ENCODE measurements around the gene MCC. TPM values are rescaled to one million over a fixed set of nuclear protein-coding genes. Genes with fewer than 3 reads are reported as not detected.

The MCC gene
- total and polyA plus RNA-seq, 4 donors = 1.6 to 38.6 (median 11.2) TPM

- Histone ChIP-seq H3K27ac (ENCODE audit: low read depth in 1 of 2, low read length in 1 of 2) (no peak overlapping the region), H3K9ac (ENCODE audit: insufficient read depth in 1 of 2, low read length in 2 of 2) (no peak overlapping the region), H3K36me3 (ENCODE audit: control insufficient read depth in 4 of 4, insufficient read depth in 4 of 4, low read length in 4 of 4) (no peaks in the 10 kb centered on the region), H3K4me1 (ENCODE audit: control insufficient read depth in 5 of 5, insufficient read depth in 5 of 5, low read length in 5 of 5) (peaks cover 0 to 27% (median 4%) of the 10 kb centered on the region in 5 donors), H3K4me3 (no peak overlapping the region), H3K27me3 (ENCODE audit: control insufficient read depth in 3 of 3, insufficient read depth in 3 of 3, low read length in 2 of 3) (no peaks in the 10 kb centered on the region), H3K9me3 (ENCODE audit: control insufficient read depth in 4 of 4, insufficient read depth in 3 of 4, low read length in 3 of 4) (peaks cover 0 to 3% (median 0%) of the 10 kb centered on the region in 4 donors)
- no peak for TF ChIP-seq CTCF (IDR thresholded peaks at IDR 0.05; ENCODE audit: control extremely low read depth, extremely low read depth)
- ATAC-seq (ENCODE audit: insufficient read depth, low FRiP score) (no peak), DNase-seq (no peak)
- WGBS, 2 donors = 91 to 97% methylated on average over 4 of the region's 4 CpGs
Measured at GRCh38 chr5:113240032-113240431, 248.2 kb downstream of the MCC start.

GRCh38 chr5:113237893-113238292 is 250.4 kb downstream of the MCC start:
- Histone ChIP-seq H3K9me3 (ENCODE audit: control insufficient read depth in 4 of 4, insufficient read depth in 3 of 4, low read length in 3 of 4) (peaks cover 0 to 1% (median 0%) of the 10 kb centered on the region in 4 donors), H3K4me3 (no peak overlapping the region), H3K36me3 (ENCODE audit: control insufficient read depth in 4 of 4, insufficient read depth in 4 of 4, low read length in 4 of 4) (no peaks in the 10 kb centered on the region), H3K27me3 (ENCODE audit: control insufficient read depth in 3 of 3, insufficient read depth in 3 of 3, low read length in 2 of 3) (no peaks in the 10 kb centered on the region), H3K9ac (ENCODE audit: insufficient read depth in 1 of 2, low read length in 2 of 2) (no peak overlapping the region), H3K27ac (ENCODE audit: low read depth in 1 of 2, low read length in 1 of 2) (no peak overlapping the region), H3K4me1 (ENCODE audit: control insufficient read depth in 5 of 5, insufficient read depth in 5 of 5, low read length in 5 of 5) (peaks cover 0 to 39% (median 4%) of the 10 kb centered on the region in 5 donors)
- ATAC-seq (ENCODE audit: insufficient read depth, low FRiP score) (no peak), DNase-seq (no peak)
- TF ChIP-seq CTCF (IDR thresholded peaks at IDR 0.05; ENCODE audit: control extremely low read depth, extremely low read depth) = no peak

GRCh38 chr5:113236536-113237288 is 251.5 kb downstream of the MCC start:
- 79 to 88% methylated on average over 10 of the region's 10 CpGs for WGBS, 2 donors

More at GRCh38 chr5:113236536-113237288, 251.5 kb downstream of the MCC start:
- ATAC-seq (ENCODE audit: insufficient read depth, low FRiP score) (no peak), DNase-seq (no peak)
- Histone ChIP-seq H3K36me3 (ENCODE audit: control insufficient read depth in 4 of 4, insufficient read depth in 4 of 4, low read length in 4 of 4) (no peaks in the 10 kb centered on the region), H3K27me3 (ENCODE audit: control insufficient read depth in 3 of 3, insufficient read depth in 3 of 3, low read length in 2 of 3) (no peaks in the 10 kb centered on the region), H3K4me3 (no peak overlapping the region), H3K9ac (ENCODE audit: insufficient read depth in 1 of 2, low read length in 2 of 2) (no peak overlapping the region), H3K4me1 (ENCODE audit: control insufficient read depth in 5 of 5, insufficient read depth in 5 of 5, low read length in 5 of 5) (peaks cover 2 to 47% (median 4%) of the 10 kb centered on the region in 5 donors), H3K27ac (ENCODE audit: low read depth in 1 of 2, low read length in 1 of 2) (no peak overlapping the region), H3K9me3 (ENCODE audit: control insufficient read depth in 4 of 4, insufficient read depth in 3 of 4, low read length in 3 of 4) (peaks cover 0 to 1% (median 0%) of the 10 kb centered on the region in 4 donors)
- TF ChIP-seq CTCF (IDR thresholded peaks at IDR 0.05; ENCODE audit: control extremely low read depth, extremely low read depth) = no peak
